IMR-90 (cell line): ENCODE measurements around the gene PLPP7. TPM values are rescaled to one million over a fixed set of nuclear protein-coding genes. Genes with fewer than 3 reads are reported as not detected.
A peak's percentile ranks its signal among the peaks of the same experiment; 100 is the strongest.

Experiments used
- ATAC-seq: fragments of 200-7000 bp; cut with Tn5 transposase; 2 replicates; pipeline ENCODE4 v1.9.1; 2020; ENCODE audit warnings: low read depth, mild to moderate bottlenecking, moderate library complexity
- BruUV-seq: library from RNA; stranded (reverse); fragments of 400-500 nt; replicated peaks from 2 replicates; lab custom pipeline; 2021; lab: Mats Ljungman, UMichigan
- CTCF ChIA-PET: fragments of 300-600 bp; formaldehyde crosslinking; extraction: SDS; loops from one replicate; lab custom pipeline; 2021; ENCODE audit warnings: antibody characterized with exemption; lab: Yijun Ruan, JAX
- POLR2A ChIA-PET: fragments of 300-600 bp; sonication (Branson Sonifier 250); formaldehyde crosslinking; loops from one replicate; lab custom pipeline; 2022; ENCODE audit warnings: antibody characterized with exemption; ENCODE audit not compliant: unreplicated experiment; lab: Charles Lee
- DNase-seq: peaks from one replicate; pipeline ENCODE4 v3.0.0; 2013
- H2AFZ ChIP-seq: replicated peaks from 2 replicates; pipeline ENCODE3; 2013; ENCODE audit warnings: low read length, mild to moderate bottlenecking; ENCODE audit not compliant: poor library complexity
- H2AK5ac ChIP-seq: 2 replicates; pipeline ENCODE4 v1.6.1; 2013; ENCODE audit warnings: low read depth, low read length, inconsistent platforms
- H2AK9ac ChIP-seq: replicated peaks from 2 replicates; pipeline ENCODE3; 2013; ENCODE audit warnings: mild to moderate bottlenecking, low read depth, low read length, moderate library complexity; ENCODE audit not compliant: poor library complexity
- H2BK120ac ChIP-seq: 2 replicates; pipeline ENCODE4 v1.6.1; 2013; ENCODE audit warnings: low read depth, low read length, inconsistent platforms
- H2BK15ac ChIP-seq: 3 replicates; pipeline ENCODE4 v1.6.1; 2013; ENCODE audit warnings: low read depth, low read length, inconsistent platforms
- H2BK20ac ChIP-seq: 2 replicates; pipeline ENCODE4 v1.6.1; 2013; ENCODE audit warnings: low read depth, mild to moderate bottlenecking, inconsistent platforms, low read length, moderate library complexity
- H2BK5ac ChIP-seq: 2 replicates; pipeline ENCODE4 v1.6.1; 2013; ENCODE audit warnings: mild to moderate bottlenecking, low read depth, low read length, inconsistent platforms; ENCODE audit not compliant: poor library complexity, severe bottlenecking
- H3K14ac ChIP-seq: replicated peaks from 2 replicates; pipeline ENCODE4 v1.6.1; 2013; ENCODE audit warnings: low read depth, low read length, inconsistent platforms
- H3K18ac ChIP-seq: 2 replicates; pipeline ENCODE4 v1.6.1; 2013; ENCODE audit warnings: low read depth, low read length, control low read depth
- H3K23ac ChIP-seq: 2 replicates; pipeline ENCODE4 v1.6.1; 2013; ENCODE audit warnings: low read depth, low read length, inconsistent platforms
- H3K27ac ChIP-seq: 2 replicates; pipeline ENCODE4 v1.5.1; 2013; ENCODE audit warnings: mild to moderate bottlenecking, control low read depth, low read length; ENCODE audit not compliant: insufficient read depth
- H3K27me3 ChIP-seq: 2 replicates; pipeline ENCODE4 v1.6.1; 2013; ENCODE audit warnings: low read length; ENCODE audit not compliant: control insufficient read depth, insufficient read depth
- H3K36me3 ChIP-seq: 2 replicates; pipeline ENCODE4 v1.6.1; 2013; ENCODE audit warnings: low read length, mixed read lengths; ENCODE audit not compliant: control insufficient read depth, insufficient read depth
- H3K4ac ChIP-seq: 2 replicates; pipeline ENCODE4 v1.6.1; 2013; ENCODE audit warnings: low read depth, low read length, inconsistent platforms
- H3K4me1 ChIP-seq: 2 replicates; pipeline ENCODE4 v1.6.1; 2013; ENCODE audit warnings: low read length, mixed read lengths; ENCODE audit not compliant: control insufficient read depth, insufficient read depth
- H3K4me2 ChIP-seq: 2 replicates; pipeline ENCODE4 v1.6.1; 2013; ENCODE audit warnings: low read depth, mild to moderate bottlenecking, control low read depth, low read length, moderate library complexity
- H3K4me3 ChIP-seq: 2 replicates; pipeline ENCODE4 v1.5.1; 2013; ENCODE audit warnings: low read depth, mild to moderate bottlenecking, control low read depth, low read length, moderate library complexity; ENCODE audit not compliant: insufficient read depth
- H3K56ac ChIP-seq: 2 replicates; pipeline ENCODE4 v1.6.1; 2013; ENCODE audit warnings: low read length, inconsistent platforms; ENCODE audit not compliant: insufficient read depth; ENCODE audit errors: extremely low read depth
- H3K79me1 ChIP-seq, 2 experiments: 2 replicates each; pipeline ENCODE4 v1.6.1; 2013; ENCODE audit warnings: low read length in 2 of 2, inconsistent platforms in 1 of 2, low read depth in 1 of 2
- H3K9ac ChIP-seq: 2 replicates; pipeline ENCODE4 v1.6.1; 2013; ENCODE audit warnings: low read depth, low read length, control low read depth
- H3K9me1 ChIP-seq: 2 replicates; pipeline ENCODE4 v1.6.1; 2013; ENCODE audit warnings: low read length, inconsistent platforms; ENCODE audit not compliant: insufficient read depth
- H3K9me3 ChIP-seq: 2 replicates; pipeline ENCODE4 v1.6.1; 2013; ENCODE audit warnings: low read length; ENCODE audit not compliant: control insufficient read depth, insufficient read depth
- H4K20me1 ChIP-seq: 2 replicates; pipeline ENCODE4 v1.6.1; 2013; ENCODE audit warnings: low read length, inconsistent platforms; ENCODE audit not compliant: insufficient read depth
- H4K5ac ChIP-seq: 2 replicates; pipeline ENCODE4 v1.6.1; 2013; ENCODE audit warnings: mild to moderate bottlenecking, low read depth, low read length, control low read depth
- H4K8ac ChIP-seq, 2 experiments: 2 replicates each; pipeline ENCODE4 v1.6.1; 2013; ENCODE audit warnings: low read depth in 2 of 2, low read length in 2 of 2, control low read depth in 1 of 2, inconsistent platforms in 1 of 2
- H4K91ac ChIP-seq: 2 replicates; pipeline ENCODE4 v1.6.1; 2013; ENCODE audit warnings: low read depth, low read length, inconsistent platforms; ENCODE audit not compliant: insufficient read depth
- BHLHE40 ChIP-seq: fragments of 150-350 bp; IDR thresholded peaks from 2 replicates; pipeline ENCODE4 v1.6.1; 2016; ENCODE audit warnings: mild to moderate bottlenecking, low read depth, low read length
- CHD1 ChIP-seq: IDR thresholded peaks from 2 replicates; pipeline ENCODE4 v1.6.1; 2012; ENCODE audit warnings: low read depth, low read length, improper control_type of control experiment
- FOS ChIP-seq: fragments of 150-350 bp; IDR thresholded peaks from 2 replicates; pipeline ENCODE4 v1.6.1; 2016; ENCODE audit warnings: low read depth, low read length
- MAZ ChIP-seq: IDR thresholded peaks from 2 replicates; pipeline ENCODE4 v1.6.1; 2012; ENCODE audit warnings: low read depth, mild to moderate bottlenecking, low read length, improper control_type of control experiment, moderate library complexity, borderline replicate concordance
- NFE2L2 ChIP-seq: fragments of 150-350 bp; IDR thresholded peaks from 2 replicates; pipeline ENCODE4 v1.6.1; 2016; ENCODE audit warnings: low read depth, mild to moderate bottlenecking, low read length
- POLR2A ChIP-seq: IDR thresholded peaks from 2 replicates; pipeline ENCODE4 v1.6.1; 2012; ENCODE audit warnings: mild to moderate bottlenecking, low read depth, low read length
- RFX5 ChIP-seq: IDR thresholded peaks from 2 replicates; pipeline ENCODE4 v1.8.0; 2012; ENCODE audit warnings: low read depth, mild to moderate bottlenecking, low read length, moderate library complexity
- SMC3 ChIP-seq: fragments of 150-350 bp; IDR thresholded peaks from 2 replicates; pipeline ENCODE4 v1.6.1; 2016; ENCODE audit warnings: low read depth, mild to moderate bottlenecking, antibody characterized with exemption, low read length, moderate library complexity
- WGBS, 2 experiments: methylation state at CpG; one replicate each; pipeline versions ENCODE4 v1.1.5 to v1.1.7; 2013; ENCODE audit warnings: missing lambda C conversion rate in 2 of 2; ENCODE audit not compliant: insufficient read length in 1 of 2; ENCODE audit errors: extremely low coverage in 2 of 2; 5-methylcytosine and 5-hydroxymethylcytosine counted together
- dilution Hi-C: fragments of 300-500 bp; cut with HindIII; formaldehyde crosslinking; loops from one replicate; pipeline ENCODE4 v1.14.3; 2018; ENCODE audit warnings: low sequenced_read_pairs; ENCODE audit not compliant: unreplicated experiment
- in situ Hi-C: fragments of 300-500 bp; cut with MboI; formaldehyde crosslinking; loops from 3 replicates; pipeline ENCODE4 v1.14.3; 2019; ENCODE audit warnings: low sequenced_read_pairs, inconsistent platforms, mixed read lengths
- intact Hi-C: fragments of 100-400 bp; cut with micrococcal nuclease; formaldehyde crosslinking; loops from 2 replicates; pipeline ENCODE4 v1.10.0; 2022
- polyA plus RNA-seq, 3 experiments: library from polyadenylated mRNA; depleted of rRNA; stranded (reverse); fragments of >200 nt; gene quantifications; 2 replicates each; pipeline ENCODE4 v1.2.3, GENCODE V29; 2012; ENCODE audit warnings: low replicate concordance in 1 of 3
- total RNA-seq: library from RNA; depleted of rRNA; stranded (reverse); fragments of >200 nt; gene quantifications from 2 replicates; pipeline ENCODE4 v1.2.3, GENCODE V29; 2012
- TF ChIP-seq, protein P1 (sequence below): fragments of 150-350 bp; IDR thresholded peaks from 2 replicates; pipeline ENCODE4 v1.6.1; 2016; ENCODE audit warnings: low read depth, mild to moderate bottlenecking, low read length, moderate library complexity, borderline replicate concordance
- TF ChIP-seq, protein P2 (sequence below): conservative IDR thresholded peaks from 2 replicates; pipeline ENCODE4 v1.5.1; 2012; ENCODE audit warnings: mild to moderate bottlenecking, low read depth, low read length, improper control_type of control experiment

PLPP7 gene
- total and polyA plus RNA-seq, 2 of the 4 experiments (the other 2 are of a cell fraction), result 0.54 to 1.2 TPM

DNA sequence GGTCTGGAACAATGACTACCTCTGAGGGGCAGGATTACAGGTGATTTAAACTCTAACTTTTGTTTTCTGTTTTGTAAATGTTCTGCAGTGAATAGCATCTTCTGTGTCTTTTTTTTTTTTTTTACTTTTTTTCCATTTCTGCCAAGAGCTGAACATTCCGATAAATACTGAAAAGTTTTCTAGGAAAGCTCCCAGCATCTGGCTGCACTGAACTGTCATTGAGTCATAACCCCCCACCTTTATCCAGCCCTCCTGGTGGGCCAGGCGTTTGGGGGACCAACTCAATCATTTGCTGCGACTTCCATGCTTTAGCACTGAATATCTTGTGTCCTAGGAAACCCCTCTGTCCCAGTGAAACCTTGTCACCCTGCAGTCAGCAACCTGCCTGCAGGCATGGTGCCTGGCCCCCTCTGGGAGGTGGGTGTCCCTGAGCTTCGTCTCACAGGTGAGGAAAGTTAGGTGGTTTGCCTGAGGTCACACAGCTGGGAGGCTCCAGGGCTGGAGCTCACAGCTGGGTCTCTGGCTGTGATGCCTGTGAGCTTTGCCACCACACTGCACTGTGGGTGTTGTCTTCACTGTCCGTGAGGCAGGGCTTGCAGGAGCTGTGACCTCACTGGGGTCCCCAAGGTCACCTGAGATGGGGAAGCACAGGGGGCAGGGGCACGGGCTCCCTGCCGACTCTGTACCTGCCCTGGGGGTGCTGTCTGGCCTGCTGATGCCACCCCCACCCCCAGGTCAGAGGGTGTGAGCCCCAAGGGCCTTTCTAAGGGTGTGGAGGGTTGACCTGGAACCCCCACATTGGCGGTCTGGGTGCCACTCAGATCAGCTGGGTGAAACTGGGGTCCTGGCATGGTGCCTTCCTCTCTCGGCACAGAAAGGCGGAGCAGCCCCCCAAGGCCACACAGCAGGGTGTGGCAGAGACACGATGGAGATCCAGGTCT is 14.1 kb downstream of the PLPP7 start (continued):
- no peak for TF ChIP-seq MAZ

DNA sequence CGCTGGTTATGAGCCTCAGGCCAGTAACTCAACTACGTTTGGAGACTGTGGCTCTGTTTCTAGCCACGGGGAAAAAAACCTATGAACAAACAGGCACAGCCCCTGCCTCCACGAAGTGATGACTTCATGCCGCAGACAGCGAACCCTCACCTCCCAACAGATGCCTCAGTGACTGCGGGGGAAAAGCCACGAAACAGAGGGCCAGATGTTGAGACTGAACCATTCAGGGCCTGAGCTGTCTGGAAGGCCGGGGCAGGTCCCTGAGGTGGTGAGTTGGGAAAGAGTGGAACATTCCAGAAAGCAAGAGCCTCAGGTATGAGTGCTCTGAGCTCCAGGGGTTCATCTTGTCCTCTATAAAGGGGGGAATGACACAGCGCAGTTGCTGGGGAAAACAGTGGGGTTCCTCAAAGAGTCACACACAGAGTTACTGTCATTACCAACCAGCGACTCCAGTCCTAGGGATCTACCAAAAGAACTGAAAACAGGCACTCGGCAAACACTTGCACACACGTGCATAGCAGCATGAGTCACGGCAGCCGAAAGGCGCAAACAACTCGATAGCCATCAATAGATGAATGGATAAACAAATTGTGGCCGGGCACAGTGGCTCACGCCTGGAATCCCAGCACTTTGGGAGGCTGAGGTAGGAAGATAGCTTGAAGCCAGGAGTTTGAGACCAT is 15.3 kb downstream of the PLPP7 start:
- Histone ChIP-seq H3K14ac (no peak overlapping the region), H4K8ac (no peak overlapping the region), H2BK15ac (no peak overlapping the region), H3K79me1 (no peaks in the 10 kb centered on the region), H2BK20ac (no peak overlapping the region), H3K27me3 (peaks cover 12% of the 10 kb centered on the region), H3K9me1 (no peaks in the 10 kb centered on the region), H3K56ac (no peak overlapping the region), H3K4me2 (no peak overlapping the region; the same call in 1 of the 2 replicates), H4K91ac (no peak overlapping the region), H4K20me1 (no peaks in the 10 kb centered on the region), H2AK9ac (no peak overlapping the region), H3K4ac (no peak overlapping the region), H3K4me3 (no peak overlapping the region), H3K9me3 (no peaks in the 10 kb centered on the region), H3K27ac (no peak overlapping the region), H3K4me1 (peaks cover 2% of the 10 kb centered on the region; the same call in 1 of the 2 replicates), H3K18ac (no peak overlapping the region), H3K9ac (no peak overlapping the region), H2AK5ac (no peak overlapping the region), H4K5ac (no peak overlapping the region), H2BK5ac (no peak overlapping the region), H3K36me3 (no peaks in the 10 kb centered on the region), H3K23ac (no peak overlapping the region), H2BK120ac (no peak overlapping the region), H2AFZ (peak overlapping the region; percentile 13)
- dilution Hi-C loops, result no loop called here
- ChIA-PET POLR2A (no interaction called here), CTCF (interaction anchor here (0.6 kb wide), 1 partner anchor 12 kb away, joined by 3 read pairs; no protein-coding TSS in a partner anchor)
- TF ChIP-seq BHLHE40 (peak; percentile 88), RFX5 (no peak), POLR2A (no peak), MAZ (no peak), CHD1 (no peak), SMC3 (no peak), FOS (peak; percentile 34; the same call in 1 of the 2 replicates), NFE2L2 (no peak)
- TF ChIP-seq, protein P1, sequence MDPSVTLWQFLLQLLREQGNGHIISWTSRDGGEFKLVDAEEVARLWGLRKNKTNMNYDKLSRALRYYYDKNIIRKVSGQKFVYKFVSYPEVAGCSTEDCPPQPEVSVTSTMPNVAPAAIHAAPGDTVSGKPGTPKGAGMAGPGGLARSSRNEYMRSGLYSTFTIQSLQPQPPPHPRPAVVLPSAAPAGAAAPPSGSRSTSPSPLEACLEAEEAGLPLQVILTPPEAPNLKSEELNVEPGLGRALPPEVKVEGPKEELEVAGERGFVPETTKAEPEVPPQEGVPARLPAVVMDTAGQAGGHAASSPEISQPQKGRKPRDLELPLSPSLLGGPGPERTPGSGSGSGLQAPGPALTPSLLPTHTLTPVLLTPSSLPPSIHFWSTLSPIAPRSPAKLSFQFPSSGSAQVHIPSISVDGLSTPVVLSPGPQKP, result no peak
- TF ChIP-seq, protein P2, sequence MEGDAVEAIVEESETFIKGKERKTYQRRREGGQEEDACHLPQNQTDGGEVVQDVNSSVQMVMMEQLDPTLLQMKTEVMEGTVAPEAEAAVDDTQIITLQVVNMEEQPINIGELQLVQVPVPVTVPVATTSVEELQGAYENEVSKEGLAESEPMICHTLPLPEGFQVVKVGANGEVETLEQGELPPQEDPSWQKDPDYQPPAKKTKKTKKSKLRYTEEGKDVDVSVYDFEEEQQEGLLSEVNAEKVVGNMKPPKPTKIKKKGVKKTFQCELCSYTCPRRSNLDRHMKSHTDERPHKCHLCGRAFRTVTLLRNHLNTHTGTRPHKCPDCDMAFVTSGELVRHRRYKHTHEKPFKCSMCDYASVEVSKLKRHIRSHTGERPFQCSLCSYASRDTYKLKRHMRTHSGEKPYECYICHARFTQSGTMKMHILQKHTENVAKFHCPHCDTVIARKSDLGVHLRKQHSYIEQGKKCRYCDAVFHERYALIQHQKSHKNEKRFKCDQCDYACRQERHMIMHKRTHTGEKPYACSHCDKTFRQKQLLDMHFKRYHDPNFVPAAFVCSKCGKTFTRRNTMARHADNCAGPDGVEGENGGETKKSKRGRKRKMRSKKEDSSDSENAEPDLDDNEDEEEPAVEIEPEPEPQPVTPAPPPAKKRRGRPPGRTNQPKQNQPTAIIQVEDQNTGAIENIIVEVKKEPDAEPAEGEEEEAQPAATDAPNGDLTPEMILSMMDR, result no peak
- BruUV-seq, result no TSS peak
- in situ Hi-C loops, result no loop called here
- WGBS, 2 experiments, result 52% methylated on average over 12 of the region's 19 CpGs; no CpG with 5 or more reads in 1 of the 2 experiments
- DNase-seq (peak; percentile 49), ATAC-seq (peak; percentile 73)
- intact Hi-C loops, result no loop called here
